Mononuclear cell (primary cell): Measurements from ENCODE around the gene ATAD3B. TPM values are rescaled to one million over a fixed set of nuclear protein-coding genes. Genes with fewer than 3 reads are reported as not detected.
"Not testable (repeated sequence)": the region's sequence is repeated elsewhere in the genome, so short reads cannot be mapped to it uniquely, and the experiment has no call there.

ENCODE experiments used
- H3K27me3 ChIP-seq: 2 replicates; pipeline ENCODE4 v1.6.0; 2011; ENCODE audit warnings: low read length, control low read depth; ENCODE audit not compliant: insufficient read depth
- H3K4me1 ChIP-seq: 2 replicates; pipeline ENCODE4 v1.5.1; 2011; ENCODE audit warnings: mild to moderate bottlenecking, low read length, control low read depth; ENCODE audit not compliant: insufficient read depth
- H3K4me3 ChIP-seq: 2 replicates; pipeline ENCODE4 v1.5.1; 2011; ENCODE audit warnings: mild to moderate bottlenecking, low read length, moderate library complexity
- H3K9me3 ChIP-seq: 2 replicates; pipeline ENCODE4 v1.5.1; 2011; ENCODE audit warnings: low read depth, mild to moderate bottlenecking, control low read depth, low read length
- total RNA-seq: library from RNA; depleted of rRNA; stranded (reverse); fragments of >200 nt; gene quantifications from one replicate; pipeline ENCODE4 v1.2.3, GENCODE V29; 2012

ATAD3B gene
- total RNA-seq, 1 donor, result 11.5 TPM

DNA sequence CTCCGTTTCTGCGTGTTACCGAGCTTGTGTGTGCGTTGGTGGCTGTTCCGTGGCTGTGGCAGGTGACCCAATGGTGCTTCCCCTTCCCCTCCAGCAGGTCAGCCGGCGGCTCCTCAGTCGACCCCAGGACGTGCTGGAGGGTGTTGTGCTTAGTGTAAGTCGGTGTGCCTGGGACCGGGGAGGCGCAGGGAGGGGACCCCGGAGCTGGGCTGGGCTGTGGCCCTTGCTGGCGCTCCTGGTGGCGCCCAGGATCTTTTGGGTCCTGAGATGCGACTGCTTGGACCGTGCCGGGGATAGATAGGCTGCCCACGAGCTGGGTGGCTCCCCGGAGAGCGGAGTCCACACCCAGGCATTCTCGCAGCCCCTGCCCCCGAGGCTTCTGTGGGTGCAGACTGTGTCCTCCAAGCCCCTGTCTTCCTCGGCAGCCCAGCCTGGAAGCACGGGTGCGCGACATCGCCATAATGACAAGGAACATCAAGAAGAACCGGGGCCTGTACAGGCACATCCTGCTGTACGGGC, 16.1 kb upstream of the ATAD3B start:
- Histone ChIP-seq H3K9me3 (no peaks in the 10 kb centered on the region), H3K4me3 (no peak overlapping the region), H3K27me3 (no peaks in the 10 kb centered on the region), H3K4me1 (no peaks in the 10 kb centered on the region)

DNA sequence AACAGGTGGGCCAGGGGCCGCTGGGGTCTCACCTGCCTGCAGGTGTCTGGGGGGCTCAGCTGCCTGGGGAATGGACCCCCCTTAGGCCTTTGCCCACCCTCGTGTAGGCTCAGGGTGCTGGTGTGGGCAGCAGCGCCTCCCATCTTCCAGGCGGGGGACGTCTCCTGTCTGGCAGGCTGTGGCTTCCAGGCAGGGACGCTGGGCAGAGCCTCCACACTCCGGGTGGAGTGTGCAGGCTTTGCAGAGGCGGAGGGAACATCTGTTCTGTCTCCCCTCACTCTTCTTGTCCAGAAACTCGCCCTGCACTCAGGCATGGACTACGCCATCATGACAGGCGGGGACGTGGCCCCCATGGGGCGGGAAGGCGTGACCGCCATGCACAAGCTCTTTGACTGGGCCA, 15.6 kb upstream of the ATAD3B start:
- not testable (repeated sequence) for H3K9me3 ChIP-seq, H3K4me1 ChIP-seq

DNA sequence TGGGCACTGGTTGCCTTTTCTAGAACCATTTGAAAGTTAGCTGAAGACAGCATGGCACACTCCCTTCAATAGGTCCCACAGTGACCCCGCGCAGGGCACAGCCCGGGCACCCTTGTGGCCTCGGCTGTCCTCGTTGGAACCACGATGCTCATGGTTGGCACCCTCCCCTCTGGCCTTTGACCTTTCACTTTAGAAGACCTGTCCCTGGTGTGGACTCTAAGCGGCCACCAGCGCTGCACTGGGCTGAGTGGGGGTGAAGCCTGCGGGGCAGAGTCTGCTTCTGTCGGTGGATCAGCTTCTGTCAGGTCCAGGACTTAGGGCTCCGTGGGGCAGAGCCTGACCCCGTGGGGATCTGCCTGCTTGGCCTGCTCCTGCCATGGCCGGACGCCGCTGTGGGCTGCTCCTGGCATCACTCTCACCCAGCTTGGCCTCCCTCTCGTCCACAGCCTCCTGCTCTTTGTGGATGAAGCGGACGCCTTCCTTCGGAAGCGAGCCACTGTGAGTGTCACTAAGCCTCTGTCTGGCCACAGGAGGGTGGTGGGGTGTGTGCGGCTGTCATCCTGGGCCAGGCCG, 14.8 kb upstream of the ATAD3B start:
- not testable (repeated sequence) for H3K4me3 ChIP-seq, H3K27me3 ChIP-seq, H3K4me1 ChIP-seq, H3K9me3 ChIP-seq

More for the DNA sequence above, 15.6 kb upstream of the ATAD3B start:
- not testable (repeated sequence) for H3K4me3 ChIP-seq, H3K27me3 ChIP-seq

DNA sequence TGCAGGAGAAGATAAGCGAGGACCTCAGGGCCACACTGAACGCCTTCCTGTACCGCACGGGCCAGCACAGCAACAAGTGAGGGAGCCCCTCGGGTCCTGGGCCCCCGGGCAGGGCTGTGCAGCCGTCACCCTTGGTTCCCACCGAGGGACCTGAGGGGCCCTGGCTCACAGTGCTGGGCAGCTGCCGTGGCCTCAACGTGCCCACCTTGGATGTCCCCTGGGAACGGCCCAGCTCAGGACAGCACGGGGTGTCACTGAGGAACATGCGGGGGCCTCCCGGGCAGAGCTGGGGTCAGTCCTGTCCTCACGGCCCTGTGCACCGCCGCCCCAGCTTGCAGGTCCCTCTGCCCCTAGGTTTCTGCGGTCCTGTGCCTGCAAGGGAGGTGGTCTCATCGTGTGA, 12.4 kb upstream of the ATAD3B start:
- not testable (repeated sequence) for H3K27me3 ChIP-seq, H3K4me3 ChIP-seq, H3K4me1 ChIP-seq, H3K9me3 ChIP-seq

DNA sequence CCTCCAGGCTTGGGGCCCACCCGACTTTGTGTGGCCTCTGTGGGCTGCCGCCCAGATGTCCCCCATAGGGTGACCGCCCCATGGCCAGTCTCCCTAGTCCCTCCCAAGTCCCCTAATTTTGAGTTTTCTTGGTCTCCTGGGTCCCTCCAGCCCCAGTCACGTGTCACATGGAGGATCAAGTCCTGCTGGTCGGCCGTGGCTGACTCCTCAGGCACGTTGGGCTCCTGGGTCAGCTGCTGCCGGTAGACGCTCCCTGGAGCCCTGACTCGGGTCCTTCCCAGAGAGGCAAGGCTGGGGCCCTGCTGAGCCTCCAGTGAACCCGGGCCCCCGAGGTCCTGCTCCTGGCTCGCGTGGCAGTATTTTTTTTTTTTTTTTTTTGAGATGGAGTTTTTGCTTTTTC, 11.9 kb upstream of the ATAD3B start:
- not testable (repeated sequence) for H3K4me3 ChIP-seq, H3K9me3 ChIP-seq, H3K27me3 ChIP-seq, H3K4me1 ChIP-seq

DNA sequence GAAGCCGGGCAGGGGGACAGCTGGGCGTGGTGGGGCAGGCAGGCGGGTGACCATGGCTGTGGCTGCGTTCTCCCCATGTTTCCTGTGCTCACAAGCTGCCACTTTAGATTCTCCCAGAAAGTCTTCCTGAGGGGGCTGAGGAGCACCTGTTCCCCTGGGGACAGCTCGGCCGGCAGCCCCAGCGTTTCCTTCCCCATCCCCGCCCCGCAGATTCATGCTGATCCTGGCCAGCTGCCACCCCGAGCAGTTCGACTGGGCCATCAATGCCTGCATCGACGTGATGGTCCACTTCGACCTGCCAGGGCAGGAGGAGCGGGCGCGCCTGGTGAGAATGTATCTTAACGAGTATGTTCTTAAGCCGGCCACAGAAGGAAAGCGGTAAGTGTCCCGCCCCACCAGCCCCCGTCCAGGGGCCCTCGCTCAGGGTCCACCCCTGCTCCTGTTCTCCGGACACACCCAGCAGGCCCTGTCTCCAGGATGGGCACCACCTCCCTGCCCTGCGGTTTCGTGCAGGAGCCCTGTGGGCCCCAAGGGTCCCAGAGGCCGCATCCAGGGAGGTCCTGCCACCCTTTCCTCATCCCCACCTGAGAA, 10.9 kb upstream of the ATAD3B start:
- Histone ChIP-seq H3K9me3 (no peaks in the 10 kb centered on the region), H3K4me3 (no peak overlapping the region), H3K4me1 (no peaks in the 10 kb centered on the region), H3K27me3 (no peaks in the 10 kb centered on the region)

DNA sequence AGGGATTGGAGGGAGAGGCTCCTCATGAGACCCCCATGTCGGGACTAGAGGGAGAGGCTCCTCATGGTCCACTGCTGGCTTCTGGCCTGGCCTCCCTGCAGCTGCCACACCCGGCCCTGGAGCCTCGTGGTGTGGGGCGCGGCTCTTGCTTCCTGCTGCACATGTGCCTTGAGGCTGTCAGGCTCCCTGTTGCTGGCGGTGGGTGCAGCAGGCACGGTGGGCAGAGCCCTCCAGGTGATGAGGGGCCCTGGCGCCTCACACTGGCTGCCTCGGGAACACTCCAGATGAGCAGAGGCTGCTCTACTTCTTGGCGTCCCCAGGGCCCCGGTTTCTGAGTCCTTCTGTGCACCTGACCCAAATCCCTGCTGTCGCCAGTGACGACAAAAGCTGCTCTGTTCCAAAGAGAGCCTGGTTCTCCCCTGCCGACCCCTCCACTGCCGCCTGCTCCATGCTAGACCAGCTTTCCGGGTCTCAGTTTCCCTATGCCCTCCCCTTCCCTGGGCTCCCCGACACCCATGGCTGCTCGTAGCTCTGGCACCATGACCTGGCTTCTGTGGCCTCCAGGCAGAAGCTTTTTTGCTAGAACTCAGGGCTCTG, 9.7 kb upstream of the ATAD3B start:
- Histone ChIP-seq H3K27me3 (no peaks in the 10 kb centered on the region), H3K4me1 (no peaks in the 10 kb centered on the region), H3K9me3 (no peaks in the 10 kb centered on the region), H3K4me3 (no peak overlapping the region)

DNA sequence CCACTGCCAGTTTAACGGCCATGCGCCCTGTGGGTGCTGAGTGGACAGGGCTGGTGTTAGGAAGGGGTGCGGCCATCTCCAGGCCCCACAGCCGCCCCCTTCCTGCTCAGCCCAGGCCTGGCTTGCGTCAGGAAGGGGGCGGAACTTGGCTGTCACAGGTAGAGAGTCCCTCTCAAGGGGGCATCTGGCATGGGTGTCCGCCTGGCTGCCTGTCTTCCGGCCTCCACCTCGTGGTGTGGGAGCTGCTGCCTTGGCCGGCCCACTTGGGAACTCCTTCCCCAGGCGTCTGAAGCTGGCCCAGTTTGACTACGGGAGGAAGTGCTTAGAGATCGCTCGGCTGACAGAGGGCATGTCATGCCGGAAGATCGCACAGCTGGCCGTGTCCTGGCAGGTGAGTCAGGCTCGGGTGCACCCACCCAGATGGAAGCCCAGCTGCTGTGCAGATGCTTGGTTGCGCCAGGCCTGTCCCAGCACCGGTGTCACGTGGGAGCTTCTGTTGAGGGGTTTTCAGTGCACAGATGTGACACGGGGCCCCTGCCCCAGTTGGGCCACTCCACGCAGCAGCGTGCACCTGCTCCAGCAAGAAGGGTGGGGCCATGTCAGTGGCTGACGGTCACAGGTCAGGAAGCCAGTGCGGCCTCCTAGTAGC, 9.1 kb upstream of the ATAD3B start:
- H3K4me1 ChIP-seq, result no peaks in the 10 kb centered on the region
- H3K4me3 ChIP-seq, result no peak overlapping the region
- H3K9me3 ChIP-seq, result no peaks in the 10 kb centered on the region
- no peaks in the 10 kb centered on the region for H3K27me3 ChIP-seq

DNA sequence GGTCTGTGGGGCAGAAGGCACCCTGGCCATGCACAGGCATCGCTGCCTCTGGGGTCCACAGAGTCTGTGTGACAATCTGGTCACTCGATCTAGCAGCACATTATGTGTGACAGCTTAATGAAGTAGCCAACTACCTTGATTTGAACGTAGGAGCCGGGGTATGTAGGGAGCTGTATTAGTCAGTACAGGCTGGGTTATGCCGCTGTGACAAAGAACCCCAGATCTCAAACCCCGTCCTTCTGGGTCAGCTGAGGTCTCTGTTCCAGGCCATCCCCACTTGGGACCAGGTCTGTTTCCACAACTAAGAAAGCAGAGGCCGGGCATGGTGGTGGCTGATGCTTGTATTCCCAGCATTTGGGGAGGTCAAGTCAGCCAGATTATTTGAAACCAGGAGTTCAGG, 8.3 kb upstream of the ATAD3B start:
- H3K4me1 ChIP-seq, result no peaks in the 10 kb centered on the region
- no peaks in the 10 kb centered on the region for H3K27me3 ChIP-seq
- H3K9me3 ChIP-seq, result no peaks in the 10 kb centered on the region
- no peak overlapping the region for H3K4me3 ChIP-seq

DNA sequence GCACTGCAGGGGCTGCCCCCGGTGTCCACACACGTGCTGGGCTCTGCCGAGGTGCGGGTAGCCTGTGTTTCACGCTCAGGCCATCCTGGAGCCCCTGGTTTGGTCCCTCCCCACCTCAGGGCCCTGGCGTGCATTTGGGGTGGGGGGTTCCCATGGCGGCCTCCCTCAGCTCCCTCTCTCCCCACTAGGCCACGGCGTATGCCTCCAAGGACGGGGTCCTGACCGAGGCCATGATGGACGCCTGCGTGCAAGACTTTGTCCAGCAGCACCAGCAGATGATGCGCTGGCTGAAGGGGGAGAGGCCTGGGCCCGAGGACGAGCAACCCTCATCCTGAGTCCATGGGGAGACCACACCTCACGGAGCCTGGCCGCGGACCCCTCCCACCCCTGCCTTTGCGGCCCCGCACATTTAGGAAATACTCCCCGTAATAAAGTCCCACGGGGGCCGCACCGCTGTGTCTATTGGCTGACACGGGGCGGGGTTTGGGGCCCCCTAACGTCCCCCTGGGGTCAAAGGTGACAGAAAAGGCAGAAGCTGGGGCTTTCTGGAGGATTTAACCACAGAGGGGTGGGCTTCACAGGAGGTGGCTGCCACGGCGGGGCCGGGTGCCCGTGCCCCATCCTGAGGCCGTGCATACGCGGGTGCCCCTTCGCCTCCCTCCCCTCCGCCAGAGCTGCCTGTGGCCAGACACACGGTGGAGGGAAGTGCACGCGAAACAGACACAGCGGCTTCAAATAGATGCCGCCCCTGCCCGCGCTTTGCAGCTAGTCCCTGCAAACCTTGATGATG, 3.2 kb upstream of the ATAD3B start:
- H3K27me3 ChIP-seq, H3K4me3 ChIP-seq, H3K9me3 ChIP-seq: not testable (repeated sequence)
- H3K4me1 ChIP-seq, result peaks cover 19% of the 10 kb centered on the region

DNA sequence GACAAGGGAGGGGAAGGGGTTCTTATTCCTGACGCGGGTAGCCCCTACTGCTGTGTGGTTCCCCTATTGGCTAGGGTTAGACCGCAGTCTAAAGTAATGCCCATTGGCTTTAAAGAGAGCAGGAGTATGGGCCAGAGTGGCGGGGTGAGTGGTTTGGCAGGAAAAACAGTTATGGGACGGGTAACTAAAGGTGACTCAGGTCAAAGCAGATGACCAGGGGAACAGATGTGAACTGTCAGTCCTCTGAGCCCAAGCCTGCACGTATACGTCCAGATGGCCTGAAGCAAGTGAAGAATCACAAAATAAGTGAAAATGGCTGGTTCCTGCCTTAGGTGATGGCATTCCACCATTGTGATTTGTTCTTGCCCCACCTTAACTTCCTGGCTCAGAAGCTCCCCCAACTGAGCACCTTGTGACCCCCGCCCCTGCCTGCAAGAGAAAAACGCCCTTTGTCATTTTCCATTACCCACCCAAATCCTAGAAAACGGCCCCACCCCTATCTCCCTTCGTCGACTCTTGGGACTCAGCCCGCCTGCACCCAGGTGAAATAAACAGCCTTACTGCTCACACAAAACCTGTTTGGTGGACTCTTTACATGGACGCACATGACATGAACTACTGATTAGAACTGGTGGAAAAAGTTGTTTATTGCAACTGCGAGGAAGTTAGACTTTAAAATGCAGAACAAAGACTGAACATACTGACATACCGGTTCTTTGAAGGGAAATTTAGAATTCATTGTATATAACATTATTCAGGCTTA, 758 bp upstream of the ATAD3B start:
- peaks cover 22% of the 10 kb centered on the region for H3K4me1 ChIP-seq
- H3K4me3 ChIP-seq, result peak overlapping the region; percentile 76
- no peaks in the 10 kb centered on the region for H3K27me3 ChIP-seq
- H3K9me3 ChIP-seq, result no peaks in the 10 kb centered on the region

DNA sequence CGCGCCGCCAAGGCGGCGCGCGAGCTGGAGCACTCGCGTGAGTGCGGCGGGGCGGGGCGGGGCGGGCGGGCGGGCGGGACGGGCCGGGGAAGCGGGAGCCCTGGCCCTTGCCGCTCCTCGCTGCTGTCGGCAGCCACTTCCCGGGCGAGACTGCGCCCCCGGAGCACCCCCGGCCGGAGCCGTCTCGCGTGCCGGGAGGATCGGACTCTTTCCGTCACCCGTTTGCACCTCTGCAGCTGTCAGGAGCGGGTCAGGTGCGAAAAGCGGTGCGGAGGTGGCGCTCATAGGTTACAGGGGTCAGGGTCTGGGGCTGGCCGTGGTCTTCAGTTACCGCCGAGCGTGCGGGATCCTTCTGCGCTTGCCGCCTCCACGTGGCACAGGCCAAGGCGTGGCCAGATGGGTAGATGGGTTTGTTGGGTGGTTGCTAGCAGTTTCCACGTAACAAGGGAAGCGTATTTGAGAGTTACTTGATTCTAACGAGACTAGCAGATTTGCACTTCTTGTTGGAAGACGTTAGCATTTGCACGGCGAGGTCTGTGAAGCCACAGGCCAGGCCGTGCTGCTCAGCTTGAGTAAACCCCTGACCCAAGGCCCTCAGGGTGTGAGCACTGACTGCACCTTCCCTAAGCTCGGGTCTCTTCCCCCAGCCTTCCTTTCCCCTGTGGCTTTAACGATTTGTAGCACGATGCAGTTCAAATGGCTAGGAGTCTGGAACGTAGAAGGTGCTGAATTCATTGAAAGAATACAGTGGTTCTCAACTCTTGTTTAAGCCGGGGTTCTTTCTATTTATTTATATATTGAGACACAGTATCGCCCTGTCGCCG, 700 bp downstream of the ATAD3B start:
- Histone ChIP-seq H3K4me3 (peak overlapping the region; percentile 76), H3K4me1 (peaks cover 22% of the 10 kb centered on the region)
- not testable (repeated sequence) for H3K9me3 ChIP-seq, H3K27me3 ChIP-seq

DNA sequence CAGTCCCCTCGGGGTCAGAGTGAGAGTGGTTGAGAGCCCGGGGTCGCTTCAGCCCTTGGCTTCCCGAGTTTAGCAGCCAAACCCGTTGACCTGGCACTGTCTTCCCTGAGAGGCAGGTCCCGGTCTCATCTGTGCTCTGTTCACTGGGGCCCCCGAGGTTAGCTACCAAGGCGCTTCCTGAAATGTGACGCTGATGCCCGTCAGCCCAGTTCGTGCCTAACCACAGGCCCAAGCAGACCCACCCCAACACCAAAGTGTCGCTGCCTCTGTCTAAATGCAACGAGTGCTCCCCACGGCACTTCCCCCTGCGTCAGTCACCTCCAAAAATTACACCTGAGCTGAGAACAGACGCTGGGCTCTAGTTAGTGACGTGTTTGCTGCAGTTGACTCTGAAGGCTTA, 4.4 kb downstream of the ATAD3B start:
- not testable (repeated sequence) for H3K27me3 ChIP-seq, H3K4me3 ChIP-seq, H3K9me3 ChIP-seq
- H3K4me1 ChIP-seq, result peaks cover 16% of the 10 kb centered on the region

DNA sequence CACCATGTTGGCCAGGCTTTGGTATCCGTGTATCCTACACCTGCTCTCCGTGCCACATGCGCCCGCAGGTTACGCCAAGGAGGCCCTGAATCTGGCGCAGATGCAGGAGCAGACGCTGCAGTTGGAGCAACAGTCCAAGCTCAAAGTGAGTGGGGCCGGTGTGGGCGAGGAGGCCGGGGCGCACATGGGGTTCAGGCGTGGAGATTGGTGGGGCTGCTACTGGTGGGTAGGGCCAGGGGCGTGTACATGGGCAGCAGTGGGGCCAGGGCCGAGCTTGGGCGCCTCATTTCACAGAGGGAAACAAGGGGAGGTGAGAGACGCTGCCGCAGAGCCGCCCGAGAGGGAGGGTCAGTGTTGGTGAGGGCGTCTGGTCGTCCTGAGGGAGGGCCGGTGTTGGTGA, 5.6 kb downstream of the ATAD3B start:
- H3K9me3 ChIP-seq, result no peaks in the 10 kb centered on the region
- H3K4me3 ChIP-seq, result no peak overlapping the region
- peaks cover 14% of the 10 kb centered on the region for H3K4me1 ChIP-seq
- no peaks in the 10 kb centered on the region for H3K27me3 ChIP-seq
